Uterus (tissue), 4 donors: ENCODE results near the gene KRTAP4-5. TPM values are rescaled to one million over a fixed set of nuclear protein-coding genes. Genes with fewer than 3 reads are reported as not detected.
"Not testable (repeated sequence)": the region's sequence is repeated elsewhere in the genome, so short reads cannot be mapped to it uniquely, and the experiment has no call there.

Source experiments
- DNase-seq, 2 donors: peaks; one replicate each; pipeline ENCODE4 v3.0.0-alpha.2; 2019 to 2020
- H3K27ac ChIP-seq, 2 donors: fragments of 200-600 bp; sonication (generic); 1 replicate in 1 of 2; 2 replicates in 1 of 2; pipeline ENCODE4 v1.5.1; 2016 to 2018
- H3K27me3 ChIP-seq, 2 donors: fragments of 200-600 bp; sonication (generic); one replicate each; pipeline ENCODE4 v1.5.1; 2018 to 2019; ENCODE audit warnings: control low read depth in 1 of 2
- H3K36me3 ChIP-seq, 2 donors: fragments of 200-600 bp; sonication (generic); one replicate each; pipeline ENCODE4 v1.5.1; 2019; ENCODE audit warnings: control low read depth in 1 of 2
- H3K4me1 ChIP-seq, 2 donors: fragments of 200-600 bp; sonication (generic); one replicate each; pipeline ENCODE4 v1.5.1; 2018 to 2019; ENCODE audit warnings: control low read depth in 1 of 2
- H3K4me3 ChIP-seq, 2 donors: fragments of 200-600 bp; sonication (generic); 1 replicate in 1 of 2; 2 replicates in 1 of 2; pipeline ENCODE4 v1.5.1; 2018 to 2019; ENCODE audit warnings: mild to moderate bottlenecking in 1 of 2
- H3K9me3 ChIP-seq, 2 donors: fragments of 200-600 bp; sonication (generic); one replicate each; pipeline ENCODE4 v1.5.1; 2019; ENCODE audit warnings: control low read depth in 1 of 2
- POLR2A ChIP-seq, 2 donors: fragments of 450-650 bp; IDR thresholded peaks; one replicate each; pipeline ENCODE4 v1.6.1; 2016; ENCODE audit warnings: antibody characterized with exemption in 2 of 2, mild to moderate bottlenecking in 1 of 2, moderate library complexity in 1 of 2
- intact Hi-C: fragments of 100-400 bp; cut with DNase I; formaldehyde crosslinking; loops from one replicate; pipeline ENCODE4 v1.15.1; 2023; ENCODE audit warnings: low total_unique reads
- total RNA-seq, 4 donors: library from RNA; depleted of rRNA in 3 of 4; stranded (reverse); fragments of >200 nt in 3 of 4; gene quantifications; one replicate each; pipeline versions ENCODE4 v1.1.0 to v1.2.4, GENCODE V29; 2014 to 2023
- TF ChIP-seq, protein P1 (sequence below), 4 experiments: fragments of 200-600 bp in 2 of 4; fragments of 450-650 bp in 2 of 4; sonication (generic) in 2 of 4; IDR thresholded peaks; one replicate each; pipeline ENCODE4 v1.5.1; 2016 to 2019; ENCODE audit warnings: antibody characterized with exemption in 4 of 4, mild to moderate bottlenecking in 2 of 4, moderate library complexity in 1 of 4
- donor health status: DM: yes; HTN: yes; CAD: no.

Gene KRTAP4-5
- total RNA-seq, 4 donors from 2014 or later = not detected

DNA sequence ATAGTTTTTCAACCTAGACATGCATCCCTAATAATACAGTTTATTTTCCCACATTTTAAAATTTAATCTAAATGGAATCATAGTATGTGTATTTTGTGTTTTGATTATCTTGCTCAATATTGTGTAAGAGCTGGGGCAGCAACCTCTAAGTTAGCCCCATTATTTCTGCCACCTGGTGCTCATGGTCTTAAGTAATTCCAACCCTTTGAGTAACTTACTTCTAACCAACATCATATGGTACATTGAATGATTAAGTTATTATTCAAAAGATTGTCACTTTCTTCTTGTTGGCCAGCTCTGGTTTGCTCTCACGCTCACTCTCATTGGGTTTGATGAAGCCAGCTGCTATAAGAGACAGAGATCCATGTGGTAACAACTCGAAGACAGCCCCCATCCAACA, 22.3 kb upstream of the KRTAP4-5 start:
- H3K9me3 ChIP-seq = no peaks in the 10 kb centered on the region
- H3K27me3 ChIP-seq = no peaks in the 10 kb centered on the region
- no peaks in the 10 kb centered on the region for H3K4me1 ChIP-seq
- H3K27ac ChIP-seq = no peak overlapping the region
- no peak for DNase-seq
- H3K4me3 ChIP-seq = no peak overlapping the region
- TF ChIP-seq, protein P1, sequence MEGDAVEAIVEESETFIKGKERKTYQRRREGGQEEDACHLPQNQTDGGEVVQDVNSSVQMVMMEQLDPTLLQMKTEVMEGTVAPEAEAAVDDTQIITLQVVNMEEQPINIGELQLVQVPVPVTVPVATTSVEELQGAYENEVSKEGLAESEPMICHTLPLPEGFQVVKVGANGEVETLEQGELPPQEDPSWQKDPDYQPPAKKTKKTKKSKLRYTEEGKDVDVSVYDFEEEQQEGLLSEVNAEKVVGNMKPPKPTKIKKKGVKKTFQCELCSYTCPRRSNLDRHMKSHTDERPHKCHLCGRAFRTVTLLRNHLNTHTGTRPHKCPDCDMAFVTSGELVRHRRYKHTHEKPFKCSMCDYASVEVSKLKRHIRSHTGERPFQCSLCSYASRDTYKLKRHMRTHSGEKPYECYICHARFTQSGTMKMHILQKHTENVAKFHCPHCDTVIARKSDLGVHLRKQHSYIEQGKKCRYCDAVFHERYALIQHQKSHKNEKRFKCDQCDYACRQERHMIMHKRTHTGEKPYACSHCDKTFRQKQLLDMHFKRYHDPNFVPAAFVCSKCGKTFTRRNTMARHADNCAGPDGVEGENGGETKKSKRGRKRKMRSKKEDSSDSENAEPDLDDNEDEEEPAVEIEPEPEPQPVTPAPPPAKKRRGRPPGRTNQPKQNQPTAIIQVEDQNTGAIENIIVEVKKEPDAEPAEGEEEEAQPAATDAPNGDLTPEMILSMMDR (IDR thresholded peaks at IDR 0.05) = no peak
- no peak for TF ChIP-seq POLR2A (IDR thresholded peaks at IDR 0.05)
- intact Hi-C loops = no loop called here
- H3K36me3 ChIP-seq = no peaks in the 10 kb centered on the region

DNA sequence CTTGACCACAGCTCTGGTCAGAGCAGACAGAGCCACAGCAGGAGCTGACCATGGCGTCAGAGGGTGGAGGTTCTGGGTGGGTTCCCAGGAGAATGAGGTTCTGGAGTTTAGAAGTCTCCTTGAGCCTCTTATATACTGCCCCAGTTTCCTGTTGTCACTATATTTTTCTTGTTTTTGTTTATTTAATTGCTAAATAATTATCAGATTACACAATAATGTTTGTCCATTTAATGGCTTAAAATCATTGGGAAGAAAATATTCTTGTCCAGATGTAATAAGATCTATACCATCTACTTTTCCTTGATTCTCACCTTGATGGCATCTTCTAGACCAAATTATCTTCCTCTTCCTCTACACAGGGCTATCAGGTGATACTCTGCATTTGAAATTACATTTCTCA, 18.5 kb upstream of the KRTAP4-5 start, which contains the start of gene KRTAP4-3:
Gene KRTAP4-3, minus strand, starts transcription at position 101 of the 400 bp plus-strand sequence. Its CDS starts 49 bp downstream, at position 52.
- H3K36me3 ChIP-seq = no peaks in the 10 kb centered on the region
- no peaks in the 10 kb centered on the region for H3K27me3 ChIP-seq
- H3K27ac ChIP-seq = no peak within 1 kb of the TSS
- H3K4me1 ChIP-seq = no peaks in the 10 kb centered on the region
- DNase-seq = no peak
- TF ChIP-seq, protein P1 (IDR thresholded peaks at IDR 0.05) = no peak
- no peak for TF ChIP-seq POLR2A (IDR thresholded peaks at IDR 0.05)
- intact Hi-C loops = no loop called here
- no peak within 1 kb of the TSS for H3K4me3 ChIP-seq
- no peaks in the 10 kb centered on the region for H3K9me3 ChIP-seq

DNA sequence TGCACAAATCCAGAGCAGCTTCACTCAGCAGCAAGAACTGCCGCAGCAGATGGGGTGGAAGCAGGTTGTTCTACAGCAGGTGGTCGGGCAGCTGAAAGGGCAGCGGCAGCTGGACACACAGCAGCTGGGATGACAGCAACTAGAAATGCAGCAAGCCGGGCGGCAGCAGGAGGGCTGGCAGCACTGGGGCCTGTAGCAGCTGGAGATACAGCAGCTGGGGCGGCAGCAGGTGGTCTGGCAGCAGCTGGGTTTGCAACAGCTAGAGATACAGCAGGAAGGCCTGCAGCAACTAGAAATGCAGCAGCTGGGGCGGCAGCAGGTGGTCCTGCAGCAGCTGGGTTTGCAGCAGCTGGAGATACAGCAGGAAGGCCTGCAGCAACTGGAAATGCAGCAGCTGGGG, 17.9 kb upstream of the KRTAP4-5 start:
- intact Hi-C loops = no loop called here
- Histone ChIP-seq H3K9me3 (no peaks in the 10 kb centered on the region), H3K36me3 (no peaks in the 10 kb centered on the region), H3K4me3 (no peak overlapping the region), H3K27ac (no peak overlapping the region), H3K4me1 (no peaks in the 10 kb centered on the region), H3K27me3 (no peaks in the 10 kb centered on the region)
- no peak for TF ChIP-seq POLR2A (IDR thresholded peaks at IDR 0.05)
- TF ChIP-seq, protein P1 (IDR thresholded peaks at IDR 0.05) = no peak
- DNase-seq = no peak

DNA sequence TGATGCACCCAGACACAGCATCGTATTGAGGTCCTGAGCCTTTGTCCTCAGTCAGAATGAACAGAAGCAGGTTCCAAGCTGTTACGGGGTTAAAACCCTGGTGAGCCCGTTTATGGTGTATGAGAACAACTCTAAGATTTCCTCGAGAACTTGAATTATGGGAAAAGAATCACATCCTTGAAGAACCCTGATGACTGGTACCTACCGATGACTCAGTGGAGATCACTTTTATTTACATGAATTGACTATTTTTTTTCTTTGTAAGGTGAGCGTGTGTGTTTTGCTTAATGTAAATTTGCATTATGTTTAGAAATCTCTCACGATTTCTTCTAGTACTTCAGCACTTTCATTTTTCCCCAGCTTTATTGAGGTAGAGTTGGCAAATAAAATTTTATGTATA, 14.2 kb upstream of the KRTAP4-5 start:
- Histone ChIP-seq H3K36me3 (no peaks in the 10 kb centered on the region), H3K9me3 (no peaks in the 10 kb centered on the region), H3K4me3 (no peak overlapping the region), H3K4me1 (no peaks in the 10 kb centered on the region), H3K27me3 (no peaks in the 10 kb centered on the region), H3K27ac (no peak overlapping the region)
- no peak for DNase-seq
- no peak for TF ChIP-seq POLR2A (IDR thresholded peaks at IDR 0.05)
- TF ChIP-seq, protein P1 (IDR thresholded peaks at IDR 0.05) = no peak
- intact Hi-C loops = no loop called here

DNA sequence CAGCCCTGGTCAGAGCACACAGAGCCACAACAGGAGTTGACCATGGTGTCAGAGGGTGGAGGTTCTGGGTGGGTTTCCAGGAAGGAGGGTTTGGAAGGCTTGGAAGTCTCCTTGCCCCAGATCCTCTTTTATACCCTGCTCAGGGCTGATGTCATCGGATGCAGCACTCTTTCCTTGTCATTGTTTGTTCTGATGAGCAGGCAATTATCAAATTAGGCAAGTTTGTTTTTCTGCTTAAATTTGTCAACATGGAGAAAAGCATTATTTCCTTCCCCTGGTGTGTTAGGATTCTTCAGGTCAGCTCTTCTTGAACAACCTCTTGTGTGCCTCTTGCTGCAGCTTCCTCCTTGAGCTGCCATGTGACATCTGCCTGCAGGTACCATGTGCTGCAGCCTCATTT, 11.0 kb upstream of the KRTAP4-5 start, which contains the start of gene KRTAP4-4:
Gene KRTAP4-4, minus strand, starts transcription at position 101 of the 400 bp plus-strand sequence. Its CDS starts 57 bp downstream, at position 44.
- no peaks in the 10 kb centered on the region for H3K27me3 ChIP-seq
- H3K9me3 ChIP-seq = no peaks in the 10 kb centered on the region
- no peak for DNase-seq
- no peak within 1 kb of the TSS for H3K4me3 ChIP-seq
- no peaks in the 10 kb centered on the region for H3K36me3 ChIP-seq
- H3K4me1 ChIP-seq = no peaks in the 10 kb centered on the region
- intact Hi-C loops = no loop called here
- TF ChIP-seq, protein P1 (IDR thresholded peaks at IDR 0.05) = no peak
- TF ChIP-seq POLR2A (IDR thresholded peaks at IDR 0.05) = no peak
- H3K27ac ChIP-seq = no peak within 1 kb of the TSS

DNA sequence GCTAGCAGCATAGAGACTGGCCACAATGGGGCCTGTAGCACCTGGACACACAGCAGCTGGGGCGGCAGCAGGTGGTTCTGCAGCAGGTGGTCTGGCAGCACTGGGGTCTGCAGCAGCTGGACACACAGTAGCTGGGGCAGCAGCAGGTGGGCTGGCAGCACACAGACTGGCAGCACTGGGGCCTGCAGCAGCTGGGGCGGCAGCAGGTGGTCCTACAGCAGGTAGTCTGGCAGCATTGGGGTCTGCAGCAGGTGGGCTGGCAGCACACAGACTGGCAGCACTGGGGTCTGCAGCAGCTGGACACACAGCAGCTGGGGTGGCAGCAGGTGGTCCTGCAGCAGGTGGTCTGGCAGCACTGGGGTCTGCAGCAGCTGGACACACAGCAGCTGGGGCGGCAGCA, 10.6 kb upstream of the KRTAP4-5 start:
- intact Hi-C loops, H3K9me3 ChIP-seq, DNase-seq, H3K4me3 ChIP-seq, H3K27ac ChIP-seq, H3K36me3 ChIP-seq, H3K4me1 ChIP-seq, H3K27me3 ChIP-seq: not testable (repeated sequence)
